RWPE2 (cell line): ENCODE results near the gene NAV2.

Experiments used
- ATAC-seq: fragments of 200-7000 bp; cut with Tn5 transposase; 3 replicates; pipeline ENCODE4 v1.9.1; 2021; ENCODE audit warnings: low read depth
- DNase-seq: peaks from one replicate; pipeline ENCODE4 v3.0.0-alpha.2; 2020; ENCODE audit warnings: low spot score
- H3K27ac ChIP-seq: fragments of 450-650 bp; 2 replicates; pipeline ENCODE4 v1.5.1; 2017; ENCODE audit warnings: mild to moderate bottlenecking; ENCODE audit not compliant: poor library complexity, severe bottlenecking
- H3K27me3 ChIP-seq: fragments of 250-450 bp; sonication (Bioruptor Pico); 2 replicates; pipeline ENCODE4 v1.5.1; 2021; ENCODE audit warnings: mild to moderate bottlenecking, moderate library complexity; ENCODE audit not compliant: insufficient read depth, poor library complexity, severe bottlenecking
- H3K36me3 ChIP-seq: fragments of 250-450 bp; sonication (Bioruptor Pico); 2 replicates; pipeline ENCODE4 v1.5.1; 2020; ENCODE audit warnings: low read depth, mild to moderate bottlenecking, moderate library complexity
- H3K4me1 ChIP-seq: fragments of 250-450 bp; sonication (Bioruptor Pico); 2 replicates; pipeline ENCODE4 v1.5.1; 2021; ENCODE audit warnings: mild to moderate bottlenecking, moderate library complexity; ENCODE audit not compliant: insufficient read depth, poor library complexity, severe bottlenecking
- H3K4me3 ChIP-seq: fragments of 250-450 bp; sonication (Bioruptor Pico); 2 replicates; pipeline ENCODE4 v1.5.1; 2021; ENCODE audit warnings: mild to moderate bottlenecking, moderate library complexity; ENCODE audit not compliant: severe bottlenecking
- H3K9me3 ChIP-seq: fragments of 250-450 bp; sonication (Bioruptor Pico); 2 replicates; pipeline ENCODE4 v1.5.1; 2021; ENCODE audit warnings: mild to moderate bottlenecking, moderate library complexity; ENCODE audit not compliant: severe bottlenecking
- CTCF ChIP-seq: fragments of 450-650 bp; IDR thresholded peaks from one replicate; pipeline ENCODE4 v1.5.1; 2017; ENCODE audit warnings: mild to moderate bottlenecking, moderate library complexity; ENCODE audit not compliant: poor library complexity, severe bottlenecking

NAV2 gene

GRCh38 chr11:19935507-19935906, 222.9 kb downstream of the NAV2 start:
- Histone ChIP-seq H3K4me3 (no peak overlapping the region), H3K27me3 (no peaks in the 10 kb centered on the region), H3K27ac (no peak overlapping the region), H3K4me1 (no peaks in the 10 kb centered on the region), H3K36me3 (no peaks in the 10 kb centered on the region), H3K9me3 (no peaks in the 10 kb centered on the region)
- ATAC-seq: peak; percentile 57
- no peak for TF ChIP-seq CTCF
- no peak for DNase-seq

GRCh38 chr11:19936461-19936860, 223.8 kb downstream of the NAV2 start:
- no peak for DNase-seq
- ATAC-seq: no peak
- no peaks in the 10 kb centered on the region for H3K36me3 ChIP-seq

GRCh38 chr11:19938169-19938856, 225.7 kb downstream of the NAV2 start:
- Histone ChIP-seq H3K27me3 (no peaks in the 10 kb centered on the region), H3K4me1 (no peaks in the 10 kb centered on the region), H3K27ac (no peak overlapping the region), H3K4me3 (no peak overlapping the region), H3K36me3 (no peaks in the 10 kb centered on the region), H3K9me3 (no peaks in the 10 kb centered on the region)
- ATAC-seq (peak; percentile 58; the same call in 2 of the 3 replicates), DNase-seq (no peak)
- TF ChIP-seq CTCF: peak; percentile 82

More at GRCh38 chr11:19936461-19936860, 223.8 kb downstream of the NAV2 start:
- no peaks in the 10 kb centered on the region for H3K27me3 ChIP-seq
- H3K4me3 ChIP-seq: no peak overlapping the region
- no peak for TF ChIP-seq CTCF
- H3K4me1 ChIP-seq: no peaks in the 10 kb centered on the region
- H3K9me3 ChIP-seq: no peaks in the 10 kb centered on the region
- no peak overlapping the region for H3K27ac ChIP-seq

GRCh38 chr11:19938866-19939265, 226.2 kb downstream of the NAV2 start:
- TF ChIP-seq CTCF: no peak

GRCh38 chr11:19939415-19939929, 226.8 kb downstream of the NAV2 start:
- Histone ChIP-seq H3K27me3 (no peaks in the 10 kb centered on the region), H3K4me3 (no peak overlapping the region), H3K4me1 (no peaks in the 10 kb centered on the region), H3K27ac (no peak overlapping the region), H3K36me3 (no peaks in the 10 kb centered on the region), H3K9me3 (no peaks in the 10 kb centered on the region)
- no peak for TF ChIP-seq CTCF
- ATAC-seq (no peak), DNase-seq (no peak)

More at GRCh38 chr11:19938866-19939265, 226.2 kb downstream of the NAV2 start:
- Histone ChIP-seq H3K36me3 (no peaks in the 10 kb centered on the region), H3K9me3 (no peaks in the 10 kb centered on the region), H3K4me3 (no peak overlapping the region), H3K27ac (no peak overlapping the region), H3K27me3 (no peaks in the 10 kb centered on the region), H3K4me1 (no peaks in the 10 kb centered on the region)
- no peak for DNase-seq
- no peak for ATAC-seq
